GM10248 (cell line): ENCODE measurements around the gene INTS6L.

ENCODE experiments used
- CTCF ChIA-PET: fragments of 300-600 bp; sonication (Branson Sonifier 250); formaldehyde crosslinking; extraction: SDS; loops from one replicate; lab custom pipeline; 2021; ENCODE audit warnings: antibody characterized with exemption; lab: Yijun Ruan, JAX
- POLR2A ChIA-PET: fragments of 350-650 bp; sonication (Branson Sonifier 250); formaldehyde crosslinking; extraction: SDS; loops from one replicate; lab custom pipeline; 2020; ENCODE audit warnings: antibody characterized with exemption; lab: Yijun Ruan, JAX
- DNase-seq: peaks from one replicate; pipeline ENCODE4 v3.0.0; 2012; ENCODE audit errors: extremely low spot score
- TF ChIP-seq, protein P1 (sequence below): IDR thresholded peaks from 2 replicates; pipeline ENCODE4 v1.5.1; 2012; ENCODE audit warnings: mild to moderate bottlenecking, low read depth; ENCODE audit errors: extremely low read depth, missing control alignments, control extremely low read depth

The INTS6L gene

DNA sequence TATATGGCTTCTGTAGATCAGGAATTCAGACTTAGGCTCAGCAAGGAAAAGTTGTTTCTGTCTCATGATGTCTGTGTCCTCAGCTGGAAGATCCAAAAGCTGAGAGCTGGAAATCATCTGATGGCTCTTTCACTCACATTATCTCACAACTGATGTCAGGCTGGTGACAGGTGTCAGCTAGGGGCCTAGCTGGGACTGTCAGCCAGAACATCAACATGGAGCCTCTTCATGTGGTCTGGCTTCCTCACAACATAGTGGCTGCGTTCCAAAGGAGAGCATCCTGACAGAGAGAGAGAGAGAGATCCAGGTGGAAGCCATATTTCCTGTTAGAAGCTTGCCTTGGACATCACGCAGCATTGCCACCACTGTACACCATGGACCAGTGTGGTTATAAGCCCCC, 10.6 kb upstream of the INTS6L start:
- TF ChIP-seq, protein P1, sequence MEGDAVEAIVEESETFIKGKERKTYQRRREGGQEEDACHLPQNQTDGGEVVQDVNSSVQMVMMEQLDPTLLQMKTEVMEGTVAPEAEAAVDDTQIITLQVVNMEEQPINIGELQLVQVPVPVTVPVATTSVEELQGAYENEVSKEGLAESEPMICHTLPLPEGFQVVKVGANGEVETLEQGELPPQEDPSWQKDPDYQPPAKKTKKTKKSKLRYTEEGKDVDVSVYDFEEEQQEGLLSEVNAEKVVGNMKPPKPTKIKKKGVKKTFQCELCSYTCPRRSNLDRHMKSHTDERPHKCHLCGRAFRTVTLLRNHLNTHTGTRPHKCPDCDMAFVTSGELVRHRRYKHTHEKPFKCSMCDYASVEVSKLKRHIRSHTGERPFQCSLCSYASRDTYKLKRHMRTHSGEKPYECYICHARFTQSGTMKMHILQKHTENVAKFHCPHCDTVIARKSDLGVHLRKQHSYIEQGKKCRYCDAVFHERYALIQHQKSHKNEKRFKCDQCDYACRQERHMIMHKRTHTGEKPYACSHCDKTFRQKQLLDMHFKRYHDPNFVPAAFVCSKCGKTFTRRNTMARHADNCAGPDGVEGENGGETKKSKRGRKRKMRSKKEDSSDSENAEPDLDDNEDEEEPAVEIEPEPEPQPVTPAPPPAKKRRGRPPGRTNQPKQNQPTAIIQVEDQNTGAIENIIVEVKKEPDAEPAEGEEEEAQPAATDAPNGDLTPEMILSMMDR = no peak
- no peak for DNase-seq
- ChIA-PET POLR2A (no interaction called here), CTCF (interaction anchor here (1.0 to 2.4 kb wide), 3 partner anchors 11 to 25 kb away, joined by 3 to 8 read pairs (median 3); no protein-coding TSS in a partner anchor)

DNA sequence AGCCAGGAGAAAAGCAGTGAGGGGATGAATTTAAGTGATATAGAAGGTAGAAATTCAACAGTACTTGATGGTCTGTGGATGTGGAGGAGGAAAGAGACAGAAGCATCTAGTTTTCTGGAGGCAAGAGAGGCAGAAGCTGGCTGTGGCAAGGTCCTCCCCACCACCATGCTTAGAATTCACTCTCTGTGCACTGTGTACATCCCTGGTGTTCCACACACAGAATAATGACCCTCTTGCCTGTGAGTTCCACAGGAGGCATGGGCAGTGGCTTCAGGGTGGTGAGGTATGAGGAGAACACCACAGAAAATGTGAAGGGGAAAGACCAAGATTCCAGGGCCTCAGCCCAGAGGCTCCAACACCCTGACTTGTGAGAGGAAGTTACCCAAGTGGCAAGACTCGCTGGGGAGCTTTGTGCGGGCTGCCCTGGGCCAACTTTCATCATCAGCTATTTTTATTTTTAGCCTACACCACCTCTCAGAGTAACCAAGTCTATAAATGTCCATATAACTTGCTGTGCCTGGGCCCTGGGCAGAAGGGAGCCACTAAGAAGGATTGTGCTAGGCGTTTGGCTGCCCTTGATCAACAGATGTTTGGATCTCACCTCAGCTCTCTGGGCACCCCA, 7.8 kb upstream of the INTS6L start:
- TF ChIP-seq, protein P1 = no peak
- DNase-seq = no peak

DNA sequence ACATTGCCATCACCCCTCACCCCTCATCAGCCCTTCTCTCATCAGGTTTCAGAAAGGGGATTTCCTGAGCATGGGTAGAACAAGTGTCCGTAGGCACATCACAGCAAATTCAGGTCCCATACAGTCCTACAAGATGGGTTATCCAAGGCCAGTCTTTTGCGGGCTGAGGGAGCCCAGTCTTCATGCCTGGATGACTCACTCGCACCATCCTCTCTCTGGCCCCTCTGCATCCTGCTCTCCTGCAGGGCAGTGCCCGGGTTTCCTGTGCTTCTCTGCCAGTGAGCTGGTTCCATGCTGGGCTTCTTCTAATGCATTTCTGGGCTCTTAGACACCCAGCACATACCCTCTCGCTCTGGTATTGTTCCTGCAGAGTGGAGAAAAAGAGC, 7.3 kb upstream of the INTS6L start:
- ChIA-PET CTCF (no interaction called here), POLR2A (interaction anchor here (0.6 kb wide), 1 partner anchor 24 kb away, joined by 3 read pairs; no protein-coding TSS in a partner anchor)
- TF ChIP-seq, protein P1 = no peak
- no peak for DNase-seq

More for the DNA sequence above, 7.8 kb upstream of the INTS6L start:
- ChIA-PET POLR2A (no interaction called here), CTCF (no interaction called here)

DNA sequence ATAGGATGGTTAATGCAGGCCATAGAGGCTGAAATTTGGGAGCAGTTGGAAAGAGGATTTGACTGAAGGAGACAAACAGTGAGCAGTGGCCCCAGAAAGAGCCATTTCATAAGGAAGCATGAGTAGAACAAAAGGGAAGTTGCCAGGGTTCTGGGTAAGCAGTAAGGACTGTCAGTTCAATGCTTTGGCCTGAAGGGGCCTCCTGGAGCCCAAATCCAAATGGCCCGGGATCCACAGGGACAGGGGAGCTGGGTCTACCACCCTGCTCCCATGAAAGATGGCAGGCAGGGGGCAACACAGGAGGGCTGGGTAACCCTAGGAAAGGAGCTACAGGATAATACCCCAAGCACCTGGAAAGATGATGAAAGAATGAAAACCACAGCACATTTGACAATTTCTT, 4.1 kb upstream of the INTS6L start:
- POLR2A ChIA-PET = no interaction called here
- TF ChIP-seq, protein P1 = no peak
- CTCF ChIA-PET = no interaction called here
- no peak for DNase-seq

DNA sequence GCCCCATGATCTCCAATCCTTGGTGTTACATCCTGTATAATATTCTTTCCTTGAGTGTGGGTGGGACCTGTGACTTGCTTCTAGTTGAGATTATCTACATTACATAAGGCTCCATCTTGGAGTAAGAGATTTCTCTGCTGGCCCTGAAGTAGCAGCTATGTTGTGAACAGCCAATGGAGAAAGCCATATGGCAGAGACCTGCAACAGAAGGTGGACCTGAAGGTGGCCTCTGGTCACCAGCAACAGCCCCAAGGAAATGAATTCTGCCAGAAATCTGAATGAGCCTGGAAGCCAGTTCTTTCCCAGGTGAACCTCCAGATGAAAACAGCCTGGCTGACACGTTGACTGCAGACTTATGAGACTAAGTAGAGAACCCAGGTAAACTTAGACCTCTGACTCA, 2.3 kb upstream of the INTS6L start:
- POLR2A ChIA-PET = no interaction called here
- TF ChIP-seq, protein P1 = no peak
- CTCF ChIA-PET = no interaction called here
- DNase-seq = no peak

DNA sequence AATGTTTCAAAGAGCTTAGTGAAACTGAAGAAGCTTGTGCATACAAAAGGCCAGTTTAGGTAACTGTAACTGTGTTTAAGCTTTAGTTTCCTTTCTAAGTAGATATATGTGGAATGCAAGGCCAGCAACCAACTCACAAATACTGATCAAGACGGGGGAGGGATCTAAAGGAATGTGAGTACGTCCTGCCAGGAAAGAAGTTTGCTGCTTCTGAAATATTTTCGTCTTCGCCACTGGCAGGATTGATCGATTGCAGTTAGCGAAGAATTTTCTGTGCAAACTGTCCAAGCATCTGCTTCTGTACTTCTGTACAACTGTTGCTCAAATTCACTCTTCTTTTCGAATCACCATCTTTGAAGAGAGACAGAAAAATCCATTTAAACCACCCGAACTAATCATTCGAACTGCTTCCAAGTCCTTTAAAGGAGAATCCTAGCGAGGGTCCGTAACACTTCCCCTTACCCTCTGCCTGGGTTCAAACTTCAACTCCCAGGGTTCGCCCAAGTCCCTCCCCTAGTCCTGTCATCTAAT, 373 bp upstream of the INTS6L start:
- ChIA-PET POLR2A (no interaction called here), CTCF (interaction anchor here (1.0 kb wide), 1 partner anchor 23 kb away, joined by 3 read pairs; no protein-coding TSS in a partner anchor)
- TF ChIP-seq, protein P1 = no peak
- no peak for DNase-seq
